H1 (cell line): ENCODE results near the gene EZH1. TPM values are rescaled to one million over a fixed set of nuclear protein-coding genes. Genes with fewer than 3 reads are reported as not detected.

Experiments used
- ATF3 ChIP-seq: IDR thresholded peaks from 2 replicates; pipeline ENCODE4 v1.6.1; 2011; ENCODE audit warnings: low read depth, mild to moderate bottlenecking, low read length; ENCODE audit not compliant: insufficient read depth
- CTBP2 ChIP-seq: IDR thresholded peaks from 2 replicates; pipeline ENCODE4 v1.7.0; 2011; ENCODE audit warnings: borderline replicate concordance, mild to moderate bottlenecking, moderate library complexity, mixed read lengths, low read length; ENCODE audit not compliant: insufficient read depth, insufficient read length
- MAFK ChIP-seq: IDR thresholded peaks from 2 replicates; pipeline ENCODE4 v1.6.1; 2012; ENCODE audit warnings: low read depth, mild to moderate bottlenecking, improper control_type of control experiment, low read length
- POLR2AphosphoS5 ChIP-seq: IDR thresholded peaks from 2 replicates; pipeline ENCODE4 v1.6.1; 2011; ENCODE audit warnings: low read depth, low read length
- SIRT6 ChIP-seq: IDR thresholded peaks from one replicate; pipeline ENCODE4 v1.7.1; 2012; ENCODE audit warnings: low read length, inconsistent platforms
- SP4 ChIP-seq: IDR thresholded peaks from 2 replicates; pipeline ENCODE4 v1.6.1; 2012; ENCODE audit warnings: low read length, inconsistent platforms
- SRF ChIP-seq: IDR thresholded peaks from 2 replicates; pipeline ENCODE4 v1.6.1; 2011; ENCODE audit warnings: mild to moderate bottlenecking, low read depth, low read length, moderate library complexity
- polyA plus RNA-seq, 7 experiments: library from polyadenylated mRNA; depleted of rRNA in 3 of 7; stranded (reverse) in 5 of 7; unstranded in 2 of 7; fragments of >200 nt in 5 of 7; fragments of 200-250 nt in 2 of 7; gene quantifications; 1 replicate in 5 of 7; 2 replicates in 1 of 7; 4 replicates in 1 of 7; pipeline versions ENCODE4 v1.2.1 to v1.2.3, GENCODE V29; 2011 to 2013; ENCODE audit warnings: missing spikeins in 2 of 7, mixed read lengths in 2 of 7
- total RNA-seq: library from RNA; stranded (reverse); fragmentation: NEBNext Ultra II Directional; extraction: Animal tissue kit (Norgen Biotek cat#: 25700); gene quantifications from 2 replicates; pipeline ENCODE4 v1.2.1, GENCODE V29; 2021
- TF ChIP-seq, protein P1 (sequence below): IDR thresholded peaks from 2 replicates; pipeline ENCODE4 v1.6.1; 2012; ENCODE audit warnings: inconsistent platforms
- TF ChIP-seq, protein P2 (sequence below), 3 experiments: IDR thresholded peaks; 1 replicate in 2 of 3; 2 replicates in 1 of 3; pipeline versions ENCODE4 v1.5.1 to v1.6.1; 2011; ENCODE audit warnings: low read length in 3 of 3, mild to moderate bottlenecking in 3 of 3, inconsistent platforms in 2 of 3, low read depth in 1 of 3, moderate library complexity in 1 of 3; ENCODE audit not compliant: insufficient read depth in 1 of 3; ENCODE audit errors: control extremely low read depth in 1 of 3

EZH1 gene
- total and polyA plus RNA-seq, 2 of the 8 experiments (the other 6 are each of a cell fraction or from before 2014, with no cell fraction given): 17.4 to 20.8 TPM

DNA sequence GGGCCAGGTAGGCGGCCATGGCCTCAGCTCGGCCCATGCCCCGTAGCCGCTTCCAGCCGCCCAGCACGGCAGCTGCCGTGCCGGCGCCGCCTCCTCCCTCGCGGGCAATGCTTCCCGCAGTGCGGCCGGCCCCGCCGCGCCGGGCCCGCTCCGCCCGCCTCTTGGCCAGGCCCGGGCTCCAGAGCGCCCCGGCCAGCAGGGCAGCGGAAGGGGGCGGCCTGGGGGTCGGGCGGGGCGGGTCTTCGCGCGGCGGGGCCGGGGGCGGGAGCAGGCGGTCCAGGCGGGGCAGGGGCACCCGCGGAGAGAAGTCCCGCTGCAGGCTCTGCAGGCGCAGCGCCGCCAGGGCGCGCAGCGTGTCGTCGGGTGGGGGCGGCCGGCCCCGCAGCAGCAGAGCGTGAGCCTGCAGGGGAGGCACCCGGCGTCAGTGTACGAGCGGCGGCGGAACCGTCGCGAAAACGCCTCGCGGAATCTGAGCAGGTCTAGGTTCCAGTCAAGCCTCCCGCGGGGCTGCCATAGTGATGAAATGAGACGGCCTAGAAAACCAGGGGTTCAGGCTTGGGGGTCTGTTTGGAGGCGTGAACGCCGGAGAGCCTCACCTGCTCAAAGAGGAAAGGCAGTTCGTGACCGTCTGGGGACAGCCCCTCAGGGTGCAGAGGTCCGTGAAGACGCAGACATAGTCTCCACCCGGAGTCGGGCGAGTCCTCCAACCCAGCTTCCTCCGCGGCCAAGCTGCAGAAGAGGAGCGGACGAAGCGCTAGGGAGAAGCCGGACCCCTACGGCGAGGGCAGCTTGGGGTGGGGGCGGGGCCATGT, 74.7 kb downstream of the EZH1 start (continued):
- TF ChIP-seq ATF3: no peak
- no peak for TF ChIP-seq MAFK
- TF ChIP-seq CTBP2: no peak
- TF ChIP-seq, protein P1, sequence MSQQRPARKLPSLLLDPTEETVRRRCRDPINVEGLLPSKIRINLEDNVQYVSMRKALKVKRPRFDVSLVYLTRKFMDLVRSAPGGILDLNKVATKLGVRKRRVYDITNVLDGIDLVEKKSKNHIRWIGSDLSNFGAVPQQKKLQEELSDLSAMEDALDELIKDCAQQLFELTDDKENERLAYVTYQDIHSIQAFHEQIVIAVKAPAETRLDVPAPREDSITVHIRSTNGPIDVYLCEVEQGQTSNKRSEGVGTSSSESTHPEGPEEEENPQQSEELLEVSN: no peak
- TF ChIP-seq SRF: no peak
- TF ChIP-seq, protein P2, sequence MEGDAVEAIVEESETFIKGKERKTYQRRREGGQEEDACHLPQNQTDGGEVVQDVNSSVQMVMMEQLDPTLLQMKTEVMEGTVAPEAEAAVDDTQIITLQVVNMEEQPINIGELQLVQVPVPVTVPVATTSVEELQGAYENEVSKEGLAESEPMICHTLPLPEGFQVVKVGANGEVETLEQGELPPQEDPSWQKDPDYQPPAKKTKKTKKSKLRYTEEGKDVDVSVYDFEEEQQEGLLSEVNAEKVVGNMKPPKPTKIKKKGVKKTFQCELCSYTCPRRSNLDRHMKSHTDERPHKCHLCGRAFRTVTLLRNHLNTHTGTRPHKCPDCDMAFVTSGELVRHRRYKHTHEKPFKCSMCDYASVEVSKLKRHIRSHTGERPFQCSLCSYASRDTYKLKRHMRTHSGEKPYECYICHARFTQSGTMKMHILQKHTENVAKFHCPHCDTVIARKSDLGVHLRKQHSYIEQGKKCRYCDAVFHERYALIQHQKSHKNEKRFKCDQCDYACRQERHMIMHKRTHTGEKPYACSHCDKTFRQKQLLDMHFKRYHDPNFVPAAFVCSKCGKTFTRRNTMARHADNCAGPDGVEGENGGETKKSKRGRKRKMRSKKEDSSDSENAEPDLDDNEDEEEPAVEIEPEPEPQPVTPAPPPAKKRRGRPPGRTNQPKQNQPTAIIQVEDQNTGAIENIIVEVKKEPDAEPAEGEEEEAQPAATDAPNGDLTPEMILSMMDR (IDR thresholded peaks at IDR 0.05; ENCODE audit: control extremely low read depth in 1 of 3, insufficient read depth in 1 of 3, low read depth in 1 of 3, low read length in 3 of 3): no peak
- 0 out of 2 replicates have a peak, but pooled peaks have one; percentile 46 for TF ChIP-seq POLR2AphosphoS5
- TF ChIP-seq SP4: no peak
- TF ChIP-seq SIRT6: no peak
